IMR-90 (cell line): ENCODE results near the gene RDH16. TPM values are rescaled to one million over a fixed set of nuclear protein-coding genes. Genes with fewer than 3 reads are reported as not detected.

Experiments
- ATAC-seq: fragments of 200-7000 bp; cut with Tn5 transposase; 2 replicates; pipeline ENCODE4 v1.9.1; 2020; ENCODE audit warnings: low read depth, mild to moderate bottlenecking, moderate library complexity
- BruUV-seq: library from RNA; stranded (reverse); fragments of 400-500 nt; replicated peaks from 2 replicates; lab custom pipeline; 2021; lab: Mats Ljungman, UMichigan
- CTCF ChIA-PET: fragments of 300-600 bp; formaldehyde crosslinking; extraction: SDS; loops from one replicate; lab custom pipeline; 2021; ENCODE audit warnings: antibody characterized with exemption; lab: Yijun Ruan, JAX
- POLR2A ChIA-PET: fragments of 300-600 bp; sonication (Branson Sonifier 250); formaldehyde crosslinking; loops from one replicate; lab custom pipeline; 2022; ENCODE audit warnings: antibody characterized with exemption; ENCODE audit not compliant: unreplicated experiment; lab: Charles Lee
- DNase-seq: peaks from one replicate; pipeline ENCODE4 v3.0.0; 2013
- H2AFZ ChIP-seq: replicated peaks from 2 replicates; pipeline ENCODE3; 2013; ENCODE audit warnings: low read length, mild to moderate bottlenecking; ENCODE audit not compliant: poor library complexity
- H2AK5ac ChIP-seq: 2 replicates; pipeline ENCODE4 v1.6.1; 2013; ENCODE audit warnings: low read depth, low read length, inconsistent platforms
- H2AK9ac ChIP-seq: replicated peaks from 2 replicates; pipeline ENCODE3; 2013; ENCODE audit warnings: mild to moderate bottlenecking, low read depth, low read length, moderate library complexity; ENCODE audit not compliant: poor library complexity
- H2BK120ac ChIP-seq: 2 replicates; pipeline ENCODE4 v1.6.1; 2013; ENCODE audit warnings: low read depth, low read length, inconsistent platforms
- H2BK15ac ChIP-seq: 3 replicates; pipeline ENCODE4 v1.6.1; 2013; ENCODE audit warnings: low read depth, low read length, inconsistent platforms
- H2BK20ac ChIP-seq: 2 replicates; pipeline ENCODE4 v1.6.1; 2013; ENCODE audit warnings: low read depth, mild to moderate bottlenecking, inconsistent platforms, low read length, moderate library complexity
- H2BK5ac ChIP-seq: 2 replicates; pipeline ENCODE4 v1.6.1; 2013; ENCODE audit warnings: mild to moderate bottlenecking, low read depth, low read length, inconsistent platforms; ENCODE audit not compliant: poor library complexity, severe bottlenecking
- H3K14ac ChIP-seq: replicated peaks from 2 replicates; pipeline ENCODE4 v1.6.1; 2013; ENCODE audit warnings: low read depth, low read length, inconsistent platforms
- H3K18ac ChIP-seq: 2 replicates; pipeline ENCODE4 v1.6.1; 2013; ENCODE audit warnings: low read depth, low read length, control low read depth
- H3K23ac ChIP-seq: 2 replicates; pipeline ENCODE4 v1.6.1; 2013; ENCODE audit warnings: low read depth, low read length, inconsistent platforms
- H3K27ac ChIP-seq: 2 replicates; pipeline ENCODE4 v1.5.1; 2013; ENCODE audit warnings: mild to moderate bottlenecking, control low read depth, low read length; ENCODE audit not compliant: insufficient read depth
- H3K27me3 ChIP-seq: 2 replicates; pipeline ENCODE4 v1.6.1; 2013; ENCODE audit warnings: low read length; ENCODE audit not compliant: control insufficient read depth, insufficient read depth
- H3K36me3 ChIP-seq: 2 replicates; pipeline ENCODE4 v1.6.1; 2013; ENCODE audit warnings: low read length, mixed read lengths; ENCODE audit not compliant: control insufficient read depth, insufficient read depth
- H3K4ac ChIP-seq: 2 replicates; pipeline ENCODE4 v1.6.1; 2013; ENCODE audit warnings: low read depth, low read length, inconsistent platforms
- H3K4me1 ChIP-seq: 2 replicates; pipeline ENCODE4 v1.6.1; 2013; ENCODE audit warnings: low read length, mixed read lengths; ENCODE audit not compliant: control insufficient read depth, insufficient read depth
- H3K4me2 ChIP-seq: 2 replicates; pipeline ENCODE4 v1.6.1; 2013; ENCODE audit warnings: low read depth, mild to moderate bottlenecking, control low read depth, low read length, moderate library complexity
- H3K4me3 ChIP-seq: 2 replicates; pipeline ENCODE4 v1.5.1; 2013; ENCODE audit warnings: low read depth, mild to moderate bottlenecking, control low read depth, low read length, moderate library complexity; ENCODE audit not compliant: insufficient read depth
- H3K56ac ChIP-seq: 2 replicates; pipeline ENCODE4 v1.6.1; 2013; ENCODE audit warnings: low read length, inconsistent platforms; ENCODE audit not compliant: insufficient read depth; ENCODE audit errors: extremely low read depth
- H3K79me1 ChIP-seq, 2 experiments: 2 replicates each; pipeline ENCODE4 v1.6.1; 2013; ENCODE audit warnings: low read length in 2 of 2, inconsistent platforms in 1 of 2, low read depth in 1 of 2
- H3K9ac ChIP-seq: 2 replicates; pipeline ENCODE4 v1.6.1; 2013; ENCODE audit warnings: low read depth, low read length, control low read depth
- H3K9me1 ChIP-seq: 2 replicates; pipeline ENCODE4 v1.6.1; 2013; ENCODE audit warnings: low read length, inconsistent platforms; ENCODE audit not compliant: insufficient read depth
- H3K9me3 ChIP-seq: 2 replicates; pipeline ENCODE4 v1.6.1; 2013; ENCODE audit warnings: low read length; ENCODE audit not compliant: control insufficient read depth, insufficient read depth
- H4K20me1 ChIP-seq: 2 replicates; pipeline ENCODE4 v1.6.1; 2013; ENCODE audit warnings: low read length, inconsistent platforms; ENCODE audit not compliant: insufficient read depth
- H4K5ac ChIP-seq: 2 replicates; pipeline ENCODE4 v1.6.1; 2013; ENCODE audit warnings: mild to moderate bottlenecking, low read depth, low read length, control low read depth
- H4K8ac ChIP-seq, 2 experiments: 2 replicates each; pipeline ENCODE4 v1.6.1; 2013; ENCODE audit warnings: low read depth in 2 of 2, low read length in 2 of 2, control low read depth in 1 of 2, inconsistent platforms in 1 of 2
- H4K91ac ChIP-seq: 2 replicates; pipeline ENCODE4 v1.6.1; 2013; ENCODE audit warnings: low read depth, low read length, inconsistent platforms; ENCODE audit not compliant: insufficient read depth
- BHLHE40 ChIP-seq: fragments of 150-350 bp; IDR thresholded peaks from 2 replicates; pipeline ENCODE4 v1.6.1; 2016; ENCODE audit warnings: mild to moderate bottlenecking, low read depth, low read length
- CEBPB ChIP-seq: IDR thresholded peaks from 2 replicates; pipeline ENCODE4 v1.6.1; 2012; ENCODE audit warnings: low read depth, low read length, improper control_type of control experiment
- FOS ChIP-seq: fragments of 150-350 bp; IDR thresholded peaks from 2 replicates; pipeline ENCODE4 v1.6.1; 2016; ENCODE audit warnings: low read depth, low read length
- MAFK ChIP-seq: IDR thresholded peaks from 2 replicates; pipeline ENCODE4 v1.6.1; 2012; ENCODE audit warnings: low read depth, low read length, improper control_type of control experiment
- MAZ ChIP-seq: IDR thresholded peaks from 2 replicates; pipeline ENCODE4 v1.6.1; 2012; ENCODE audit warnings: low read depth, mild to moderate bottlenecking, low read length, improper control_type of control experiment, moderate library complexity, borderline replicate concordance
- NFE2L2 ChIP-seq: fragments of 150-350 bp; IDR thresholded peaks from 2 replicates; pipeline ENCODE4 v1.6.1; 2016; ENCODE audit warnings: low read depth, mild to moderate bottlenecking, low read length
- RAD21 ChIP-seq: IDR thresholded peaks from 2 replicates; pipeline ENCODE4 v1.6.1; 2012; ENCODE audit warnings: low read length, improper control_type of control experiment
- RFX5 ChIP-seq: IDR thresholded peaks from 2 replicates; pipeline ENCODE4 v1.8.0; 2012; ENCODE audit warnings: low read depth, mild to moderate bottlenecking, low read length, moderate library complexity
- SMC3 ChIP-seq: fragments of 150-350 bp; IDR thresholded peaks from 2 replicates; pipeline ENCODE4 v1.6.1; 2016; ENCODE audit warnings: low read depth, mild to moderate bottlenecking, antibody characterized with exemption, low read length, moderate library complexity
- WGBS, 2 experiments: methylation state at CpG; one replicate each; pipeline versions ENCODE4 v1.1.5 to v1.1.7; 2013; ENCODE audit warnings: missing lambda C conversion rate in 2 of 2; ENCODE audit not compliant: insufficient read length in 1 of 2; ENCODE audit errors: extremely low coverage in 2 of 2; 5-methylcytosine and 5-hydroxymethylcytosine counted together
- dilution Hi-C: fragments of 300-500 bp; cut with HindIII; formaldehyde crosslinking; loops from one replicate; pipeline ENCODE4 v1.14.3; 2018; ENCODE audit warnings: low sequenced_read_pairs; ENCODE audit not compliant: unreplicated experiment
- in situ Hi-C: fragments of 300-500 bp; cut with MboI; formaldehyde crosslinking; loops from 3 replicates; pipeline ENCODE4 v1.14.3; 2019; ENCODE audit warnings: low sequenced_read_pairs, inconsistent platforms, mixed read lengths
- intact Hi-C: fragments of 100-400 bp; cut with micrococcal nuclease; formaldehyde crosslinking; loops from 2 replicates; pipeline ENCODE4 v1.10.0; 2022
- polyA plus RNA-seq, 3 experiments: library from polyadenylated mRNA; depleted of rRNA; stranded (reverse); fragments of >200 nt; gene quantifications; 2 replicates each; pipeline ENCODE4 v1.2.3, GENCODE V29; 2012; ENCODE audit warnings: low replicate concordance in 1 of 3
- total RNA-seq: library from RNA; depleted of rRNA; stranded (reverse); fragments of >200 nt; gene quantifications from 2 replicates; pipeline ENCODE4 v1.2.3, GENCODE V29; 2012
- TF ChIP-seq, protein P1 (sequence below): fragments of 150-350 bp; IDR thresholded peaks from 2 replicates; pipeline ENCODE4 v1.6.1; 2016; ENCODE audit warnings: low read depth, mild to moderate bottlenecking, low read length, moderate library complexity, borderline replicate concordance
- TF ChIP-seq, protein P2 (sequence below): conservative IDR thresholded peaks from 2 replicates; pipeline ENCODE4 v1.5.1; 2012; ENCODE audit warnings: mild to moderate bottlenecking, low read depth, low read length, improper control_type of control experiment

The RDH16 gene
- total and polyA plus RNA-seq, 2 of the 4 experiments (the other 2 are of a cell fraction), result not detected

- Histone ChIP-seq H4K91ac (no peak overlapping the region), H2BK120ac (no peak overlapping the region), H2BK20ac (no peak overlapping the region), H3K27me3 (peaks cover 46% of the 10 kb centered on the region), H3K4me3 (no peak overlapping the region), H3K4ac (no peak overlapping the region), H3K27ac (no peak overlapping the region), H3K4me1 (no peaks in the 10 kb centered on the region; the same call in 1 of the 2 replicates), H2AK5ac (no peak overlapping the region), H3K14ac (no peak overlapping the region), H2AFZ (no peak overlapping the region), H3K23ac (no peak overlapping the region), H4K5ac (no peak overlapping the region), H3K9me1 (no peaks in the 10 kb centered on the region; the same call in 1 of the 2 replicates), H3K56ac (no peak overlapping the region), H3K4me2 (no peak overlapping the region), H3K9ac (no peak overlapping the region), H3K9me3 (no peaks in the 10 kb centered on the region), H2BK5ac (no peak overlapping the region), H3K36me3 (no peaks in the 10 kb centered on the region), H4K20me1 (no peaks in the 10 kb centered on the region), H3K79me1 (no peaks in the 10 kb centered on the region), H3K18ac (no peak overlapping the region), H2BK15ac (no peak overlapping the region), H4K8ac (no peak overlapping the region), H2AK9ac (no peak overlapping the region)
- no peak for DNase-seq
- ChIA-PET CTCF (no interaction called here), POLR2A (no interaction called here)
- no peak for TF ChIP-seq RFX5
- TF ChIP-seq, protein P1, sequence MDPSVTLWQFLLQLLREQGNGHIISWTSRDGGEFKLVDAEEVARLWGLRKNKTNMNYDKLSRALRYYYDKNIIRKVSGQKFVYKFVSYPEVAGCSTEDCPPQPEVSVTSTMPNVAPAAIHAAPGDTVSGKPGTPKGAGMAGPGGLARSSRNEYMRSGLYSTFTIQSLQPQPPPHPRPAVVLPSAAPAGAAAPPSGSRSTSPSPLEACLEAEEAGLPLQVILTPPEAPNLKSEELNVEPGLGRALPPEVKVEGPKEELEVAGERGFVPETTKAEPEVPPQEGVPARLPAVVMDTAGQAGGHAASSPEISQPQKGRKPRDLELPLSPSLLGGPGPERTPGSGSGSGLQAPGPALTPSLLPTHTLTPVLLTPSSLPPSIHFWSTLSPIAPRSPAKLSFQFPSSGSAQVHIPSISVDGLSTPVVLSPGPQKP, result no peak
- TF ChIP-seq RAD21, result no peak
- no peak for TF ChIP-seq BHLHE40
- TF ChIP-seq, protein P2, sequence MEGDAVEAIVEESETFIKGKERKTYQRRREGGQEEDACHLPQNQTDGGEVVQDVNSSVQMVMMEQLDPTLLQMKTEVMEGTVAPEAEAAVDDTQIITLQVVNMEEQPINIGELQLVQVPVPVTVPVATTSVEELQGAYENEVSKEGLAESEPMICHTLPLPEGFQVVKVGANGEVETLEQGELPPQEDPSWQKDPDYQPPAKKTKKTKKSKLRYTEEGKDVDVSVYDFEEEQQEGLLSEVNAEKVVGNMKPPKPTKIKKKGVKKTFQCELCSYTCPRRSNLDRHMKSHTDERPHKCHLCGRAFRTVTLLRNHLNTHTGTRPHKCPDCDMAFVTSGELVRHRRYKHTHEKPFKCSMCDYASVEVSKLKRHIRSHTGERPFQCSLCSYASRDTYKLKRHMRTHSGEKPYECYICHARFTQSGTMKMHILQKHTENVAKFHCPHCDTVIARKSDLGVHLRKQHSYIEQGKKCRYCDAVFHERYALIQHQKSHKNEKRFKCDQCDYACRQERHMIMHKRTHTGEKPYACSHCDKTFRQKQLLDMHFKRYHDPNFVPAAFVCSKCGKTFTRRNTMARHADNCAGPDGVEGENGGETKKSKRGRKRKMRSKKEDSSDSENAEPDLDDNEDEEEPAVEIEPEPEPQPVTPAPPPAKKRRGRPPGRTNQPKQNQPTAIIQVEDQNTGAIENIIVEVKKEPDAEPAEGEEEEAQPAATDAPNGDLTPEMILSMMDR, result no peak
- no peak for TF ChIP-seq FOS
- TF ChIP-seq NFE2L2, result no peak
- TF ChIP-seq CEBPB, result no peak
- TF ChIP-seq MAZ, result no peak
- TF ChIP-seq MAFK, result no peak
- TF ChIP-seq SMC3, result no peak
- ATAC-seq, result no peak
- in situ Hi-C loops (no loop called here), dilution Hi-C loops (no loop called here), intact Hi-C loops (no loop called here)
- no TSS peak for BruUV-seq
- no CpG with 5 or more reads among the region's 8 CpGs for WGBS, 2 experiments
Observed at GRCh38 chr12:56930241-56930640, 27.2 kb downstream of the RDH16 start.
